OCI-LY7 (cell line): ENCODE data around the gene NFKB2. TPM values are rescaled to one million over a fixed set of nuclear protein-coding genes. Genes with fewer than 3 reads are reported as not detected.

Experiments
- BruUV-seq: library from RNA; stranded (reverse); fragments of 400-500 nt; replicated peaks from 2 replicates; lab custom pipeline; 2021; lab: Mats Ljungman, UMichigan
- CTCF ChIA-PET: fragments of 300-600 bp; sonication (Branson Sonifier 250); formaldehyde crosslinking; loops from one replicate; lab custom pipeline; 2022; ENCODE audit warnings: antibody characterized with exemption; ENCODE audit not compliant: unreplicated experiment; lab: Charles Lee
- POLR2A ChIA-PET: fragments of 300-600 bp; sonication (Branson Sonifier 250); formaldehyde crosslinking; loops from one replicate; lab custom pipeline; 2022; ENCODE audit warnings: antibody characterized with exemption; lab: Charles Lee
- DNase-seq: peaks from one replicate; pipeline ENCODE4 v3.0.0-alpha.2; 2015; ENCODE audit warnings: low spot score
- H2AFZ ChIP-seq: fragments of 200-600 bp; sonication (generic), shearing (Covaris generic); 2 replicates; pipeline ENCODE4 v1.6.1; 2014; ENCODE audit warnings: mild to moderate bottlenecking, antibody characterized with exemption, low read length, moderate library complexity
- H3K27ac ChIP-seq: fragments of 200-600 bp; sonication (generic); 2 replicates; pipeline ENCODE4 v1.5.1; 2014; ENCODE audit warnings: mixed run types, low read depth, mild to moderate bottlenecking, moderate library complexity, low read length, inconsistent platforms; ENCODE audit not compliant: poor library complexity, severe bottlenecking
- H3K36me3 ChIP-seq: fragments of 200-600 bp; sonication (generic); 2 replicates; pipeline ENCODE4 v1.6.1; 2014; ENCODE audit warnings: mild to moderate bottlenecking, antibody characterized with exemption, low read length, moderate library complexity, mixed read lengths; ENCODE audit not compliant: insufficient read depth
- H3K4me1 ChIP-seq: fragments of 200-600 bp; sonication (generic); 2 replicates; pipeline ENCODE4 v1.5.1; 2014; ENCODE audit warnings: mild to moderate bottlenecking, low read length; ENCODE audit not compliant: insufficient read depth, poor library complexity, severe bottlenecking
- H3K4me2 ChIP-seq: fragments of 200-600 bp; sonication (generic); 2 replicates; pipeline ENCODE4 v1.6.1; 2014; ENCODE audit warnings: mild to moderate bottlenecking, low read length
- H3K4me3 ChIP-seq: fragments of 200-600 bp; sonication (generic); 2 replicates; pipeline ENCODE4 v1.5.1; 2014; ENCODE audit warnings: mild to moderate bottlenecking, low read depth, low read length; ENCODE audit not compliant: poor library complexity, severe bottlenecking
- H3K79me2 ChIP-seq: fragments of 200-600 bp; sonication (generic); 2 replicates; pipeline ENCODE4 v1.6.1; 2016; ENCODE audit warnings: low read depth, mild to moderate bottlenecking, low read length, moderate library complexity, mixed read lengths; ENCODE audit not compliant: insufficient read depth
- H3K9me2 ChIP-seq: fragments of 200-600 bp; sonication (generic); 2 replicates; pipeline ENCODE4 v1.6.1; 2016; ENCODE audit warnings: mild to moderate bottlenecking, low read length, mixed read lengths; ENCODE audit not compliant: insufficient read depth
- H3K9me3 ChIP-seq: fragments of 200-600 bp; sonication (generic); 2 replicates; pipeline ENCODE4 v1.6.1; 2014; ENCODE audit warnings: mild to moderate bottlenecking, mixed run types, low read length, mixed read lengths
- H4K20me1 ChIP-seq: fragments of 200-600 bp; sonication (generic); 2 replicates; pipeline ENCODE4 v1.6.1; 2014; ENCODE audit warnings: mild to moderate bottlenecking, antibody characterized with exemption, low read length, moderate library complexity, mixed read lengths; ENCODE audit not compliant: insufficient read depth
- CTCF ChIP-seq: fragments of 200-600 bp; sonication (generic); conservative IDR thresholded peaks from 2 replicates; pipeline ENCODE4 v1.5.1; 2014; ENCODE audit warnings: mild to moderate bottlenecking, antibody characterized with exemption, low read length, moderate library complexity, mixed read lengths
- EZH2phosphoT487 ChIP-seq: fragments of 200-600 bp; sonication (generic); IDR thresholded peaks from 2 replicates; pipeline ENCODE4 v1.6.1; 2018; ENCODE audit warnings: low read depth, borderline replicate concordance, mild to moderate bottlenecking, mixed run types, antibody characterized with exemption, low read length, moderate library complexity, mixed read lengths
- intact Hi-C: fragments of 100-400 bp; cut with micrococcal nuclease; formaldehyde crosslinking; loops from one replicate; pipeline ENCODE4 v1.10.0; 2022; ENCODE audit not compliant: unreplicated experiment
- total RNA-seq, 2 experiments: library from RNA; depleted of rRNA in 1 of 2; stranded (reverse); fragments of >200 nt in 1 of 2; shearing (Covaris generic) in 1 of 2; gene quantifications; 2 replicates each; pipeline ENCODE4 v1.2.3, GENCODE V29; 2014 to 2022

NFKB2 gene
- total RNA-seq, 2 experiments from 2014 or later, result 47.1 to 67.3 TPM

GRCh38 chr10:102401735-102402511 lies 6.4 kb downstream of the NFKB2 start:
- Histone ChIP-seq H3K4me1 (peaks cover 12% of the 10 kb centered on the region), H3K79me2 (no peaks in the 10 kb centered on the region), H2AFZ (no peak overlapping the region), H3K9me3 (no peaks in the 10 kb centered on the region), H3K27ac (no peak overlapping the region), H3K4me2 (no peak overlapping the region), H4K20me1 (no peaks in the 10 kb centered on the region), H3K36me3 (peaks cover 41% of the 10 kb centered on the region), H3K4me3 (no peak overlapping the region), H3K9me2 (no peaks in the 10 kb centered on the region)
- no peak for DNase-seq
- CTCF ChIA-PET, result no interaction called here
- intact Hi-C loops, result no loop called here
- POLR2A ChIA-PET, result no interaction called here
- no TSS peak for BruUV-seq
- no peak for TF ChIP-seq EZH2phosphoT487
- TF ChIP-seq CTCF, result no peak

GRCh38 chr10:102402512-102402896 lies 7.0 kb downstream of the NFKB2 start:
- H3K4me3 ChIP-seq, result no peak overlapping the region
- CTCF ChIA-PET, result no interaction called here

More at GRCh38 chr10:102402512-102402896, 7.0 kb downstream of the NFKB2 start:
- Histone ChIP-seq H3K4me2 (no peak overlapping the region), H2AFZ (no peak overlapping the region), H3K36me3 (peaks cover 39% of the 10 kb centered on the region), H3K27ac (no peak overlapping the region), H3K79me2 (no peaks in the 10 kb centered on the region), H3K9me2 (no peaks in the 10 kb centered on the region), H3K9me3 (no peaks in the 10 kb centered on the region), H3K4me1 (peaks cover 12% of the 10 kb centered on the region), H4K20me1 (no peaks in the 10 kb centered on the region)
- intact Hi-C loops, result no loop called here
- no peak for DNase-seq
- TF ChIP-seq EZH2phosphoT487 (no peak), CTCF (no peak)
- POLR2A ChIA-PET, result no interaction called here
- BruUV-seq, result no TSS peak
